ENCODE results near the gene HECTD1.
"Not testable (repeated sequence)": the region's sequence is repeated elsewhere in the genome, so short reads cannot be mapped to it uniquely, and the experiment has no call there.

The HECTD1 gene

GRCh38 chr14:31207287-31207754 lies 272 bp downstream of the HECTD1 start:
- Mint-ChIP-seq H3K27me3 (no peaks in the 10 kb centered on the region), H3K4me3 (peak overlapping the region; percentile 87), H3K27ac (peak overlapping the region; percentile 97), H3K36me3 (peaks cover 19% of the 10 kb centered on the region), H3K9me3 (no peaks in the 10 kb centered on the region), H3K4me1 (peaks cover 30% of the 10 kb centered on the region)
- ATAC-seq = peak; percentile 71

GRCh38 chr14:31206536-31207286 lies 882 bp downstream of the HECTD1 start:
- Mint-ChIP-seq H3K27ac (peak overlapping the region; percentile 97), H3K36me3 (peaks cover 19% of the 10 kb centered on the region), H3K4me1 (peaks cover 30% of the 10 kb centered on the region), H3K27me3 (no peaks in the 10 kb centered on the region), H3K4me3 (peak overlapping the region; percentile 87), H3K9me3 (no peaks in the 10 kb centered on the region)
- ATAC-seq = peak; percentile 49

GRCh38 chr14:31205681-31206535 lies 1.7 kb downstream of the HECTD1 start:
- peaks cover 32% of the 10 kb centered on the region for H3K4me1 Mint-ChIP-seq

GRCh38 chr14:31204593-31205534 lies 2.7 kb downstream of the HECTD1 start:
- no peak for ATAC-seq
- peaks cover 43% of the 10 kb centered on the region for H3K4me1 Mint-ChIP-seq
- peaks cover 29% of the 10 kb centered on the region for H3K36me3 Mint-ChIP-seq
- H3K4me3 Mint-ChIP-seq = peak overlapping the region; percentile 50
- peak overlapping the region; percentile 97 for H3K27ac Mint-ChIP-seq
- no peaks in the 10 kb centered on the region for H3K27me3 Mint-ChIP-seq
- no peaks in the 10 kb centered on the region for H3K9me3 Mint-ChIP-seq

More at GRCh38 chr14:31205681-31206535, 1.7 kb downstream of the HECTD1 start:
- ATAC-seq = no peak
- H3K4me3 Mint-ChIP-seq = peak overlapping the region; percentile 87
- H3K27me3 Mint-ChIP-seq = no peaks in the 10 kb centered on the region
- H3K9me3 Mint-ChIP-seq = no peaks in the 10 kb centered on the region
- peak overlapping the region; percentile 97 for H3K27ac Mint-ChIP-seq
- H3K36me3 Mint-ChIP-seq = peaks cover 20% of the 10 kb centered on the region

GRCh38 chr14:31203899-31204592 lies 3.5 kb downstream of the HECTD1 start:
- not testable (repeated sequence) for H3K9me3 Mint-ChIP-seq, ATAC-seq, H3K27ac Mint-ChIP-seq, H3K4me3 Mint-ChIP-seq, H3K27me3 Mint-ChIP-seq
- Mint-ChIP-seq H3K36me3 (peaks cover 33% of the 10 kb centered on the region), H3K4me1 (peaks cover 42% of the 10 kb centered on the region)

GRCh38 chr14:31203414-31203742 lies 4.2 kb downstream of the HECTD1 start:
- H3K9me3 Mint-ChIP-seq = no peaks in the 10 kb centered on the region
- H3K27me3 Mint-ChIP-seq = no peaks in the 10 kb centered on the region
- ATAC-seq = no peak
- H3K27ac Mint-ChIP-seq = peak overlapping the region; percentile 14
- H3K4me3 Mint-ChIP-seq = no peak overlapping the region
- H3K4me1 Mint-ChIP-seq = peaks cover 39% of the 10 kb centered on the region
- H3K36me3 Mint-ChIP-seq = peaks cover 33% of the 10 kb centered on the region

- peak overlapping the region; percentile 2 for H3K27ac Mint-ChIP-seq
- peaks cover 56% of the 10 kb centered on the region for H3K4me1 Mint-ChIP-seq
- no peak overlapping the region for H3K4me3 Mint-ChIP-seq
- no peak for ATAC-seq
- peaks cover 40% of the 10 kb centered on the region for H3K36me3 Mint-ChIP-seq
- no peaks in the 10 kb centered on the region for H3K27me3 Mint-ChIP-seq
- no peaks in the 10 kb centered on the region for H3K9me3 Mint-ChIP-seq
Measured at GRCh38 chr14:31201111-31201510, 6.5 kb downstream of the HECTD1 start.

- Mint-ChIP-seq H3K27ac (peak overlapping the region; percentile 2), H3K4me1 (peaks cover 51% of the 10 kb centered on the region), H3K27me3 (no peaks in the 10 kb centered on the region), H3K36me3 (peaks cover 40% of the 10 kb centered on the region), H3K4me3 (no peak overlapping the region), H3K9me3 (no peaks in the 10 kb centered on the region)
- no peak for ATAC-seq
Measured at GRCh38 chr14:31200702-31200990, 6.9 kb downstream of the HECTD1 start.

GRCh38 chr14:31197671-31198070 lies 9.9 kb downstream of the HECTD1 start:
- H3K9me3 Mint-ChIP-seq = no peaks in the 10 kb centered on the region
- peaks cover 22% of the 10 kb centered on the region for H3K36me3 Mint-ChIP-seq
- ATAC-seq = no peak
- no peak overlapping the region for H3K4me3 Mint-ChIP-seq
- H3K4me1 Mint-ChIP-seq = peaks cover 36% of the 10 kb centered on the region
- H3K27me3 Mint-ChIP-seq = no peaks in the 10 kb centered on the region
- H3K27ac Mint-ChIP-seq = peak overlapping the region; percentile 3

- peaks cover 28% of the 10 kb centered on the region for H3K36me3 Mint-ChIP-seq
- no peaks in the 10 kb centered on the region for H3K9me3 Mint-ChIP-seq
- H3K27me3 Mint-ChIP-seq = no peaks in the 10 kb centered on the region
- ATAC-seq = no peak
- H3K4me3 Mint-ChIP-seq = no peak overlapping the region
- H3K4me1 Mint-ChIP-seq = peaks cover 40% of the 10 kb centered on the region
- H3K27ac Mint-ChIP-seq = peak overlapping the region; percentile 3
Measured at GRCh38 chr14:31196839-31197492, 10.6 kb downstream of the HECTD1 start.

GRCh38 chr14:31194661-31195060 lies 12.9 kb downstream of the HECTD1 start:
- Mint-ChIP-seq H3K4me1 (peaks cover 29% of the 10 kb centered on the region), H3K36me3 (peaks cover 21% of the 10 kb centered on the region), H3K4me3 (no peak overlapping the region), H3K9me3 (no peaks in the 10 kb centered on the region), H3K27me3 (no peaks in the 10 kb centered on the region), H3K27ac (no peak overlapping the region)
- ATAC-seq = no peak

- ATAC-seq = no peak
- peaks cover 32% of the 10 kb centered on the region for H3K4me1 Mint-ChIP-seq
- H3K27me3 Mint-ChIP-seq = no peaks in the 10 kb centered on the region
- no peak overlapping the region for H3K27ac Mint-ChIP-seq
- no peaks in the 10 kb centered on the region for H3K9me3 Mint-ChIP-seq
- no peak overlapping the region for H3K4me3 Mint-ChIP-seq
- peaks cover 21% of the 10 kb centered on the region for H3K36me3 Mint-ChIP-seq
Measured at GRCh38 chr14:31194095-31194494, 13.5 kb downstream of the HECTD1 start.

- H3K36me3 Mint-ChIP-seq = peaks cover 22% of the 10 kb centered on the region
Measured at GRCh38 chr14:31192544-31192943, 15.0 kb downstream of the HECTD1 start.

GRCh38 chr14:31190717-31191263 lies 16.8 kb downstream of the HECTD1 start:
- ATAC-seq = no peak
- H3K9me3 Mint-ChIP-seq = no peaks in the 10 kb centered on the region
- H3K27me3 Mint-ChIP-seq = no peaks in the 10 kb centered on the region
- peaks cover 33% of the 10 kb centered on the region for H3K4me1 Mint-ChIP-seq
- peaks cover 25% of the 10 kb centered on the region for H3K36me3 Mint-ChIP-seq
- H3K27ac Mint-ChIP-seq = no peak overlapping the region
- no peak overlapping the region for H3K4me3 Mint-ChIP-seq

More at GRCh38 chr14:31192544-31192943, 15.0 kb downstream of the HECTD1 start:
- H3K27me3 Mint-ChIP-seq, H3K9me3 Mint-ChIP-seq, H3K4me3 Mint-ChIP-seq, H3K27ac Mint-ChIP-seq, ATAC-seq: not testable (repeated sequence)
- peaks cover 40% of the 10 kb centered on the region for H3K4me1 Mint-ChIP-seq
